ENCODE results near the gene EXTL2.
"Not testable (repeated sequence)": the region's sequence is repeated elsewhere in the genome, so short reads cannot be mapped to it uniquely, and the experiment has no call there.

Gene EXTL2

GRCh38 chr1:100902365-100902764, 7.7 kb upstream of the EXTL2 start:
- no peak for DNase-seq (ENCODE audit: low spot score)

GRCh38 chr1:100896481-100896982, 1.9 kb upstream of the EXTL2 start:
- peak; percentile 48 for DNase-seq (ENCODE audit: low spot score)

- peak; percentile 94 for DNase-seq (ENCODE audit: low spot score)
Measured at GRCh38 chr1:100895540-100896480, 1.2 kb upstream of the EXTL2 start, which contains the start of gene SLC30A7. SLC30A7 (plus strand) TSS chr1:100896090; CDS start chr1:100896263, 173 bp downstream.

- no peak for DNase-seq (ENCODE audit: low spot score)
Measured at GRCh38 chr1:100893718-100894117, 924 bp downstream of the EXTL2 start.

GRCh38 chr1:100892554-100892953, 2.1 kb downstream of the EXTL2 start:
- DNase-seq (ENCODE audit: low spot score): no peak

GRCh38 chr1:100891380-100891779, 3.3 kb downstream of the EXTL2 start:
- DNase-seq (ENCODE audit: low spot score): no peak

GRCh38 chr1:100889869-100890482, 4.7 kb downstream of the EXTL2 start:
- DNase-seq (ENCODE audit: low spot score): not testable (repeated sequence)

GRCh38 chr1:100889007-100889406, 5.6 kb downstream of the EXTL2 start:
- not testable (repeated sequence) for DNase-seq (ENCODE audit: low spot score)

GRCh38 chr1:100883963-100884362, 10.7 kb downstream of the EXTL2 start:
- peak; percentile 39 for DNase-seq (ENCODE audit: low spot score)

- DNase-seq (ENCODE audit: low spot score): no peak
Measured at GRCh38 chr1:100882698-100883097, 11.9 kb downstream of the EXTL2 start.

- DNase-seq (ENCODE audit: low spot score): no peak
Measured at GRCh38 chr1:100881687-100882086, 13.0 kb downstream of the EXTL2 start.

GRCh38 chr1:100879422-100879821, 15.2 kb downstream of the EXTL2 start:
- no peak for DNase-seq (ENCODE audit: low spot score)

GRCh38 chr1:100876291-100876690, 18.4 kb downstream of the EXTL2 start:
- no peak for DNase-seq (ENCODE audit: low spot score)

- DNase-seq (ENCODE audit: low spot score): no peak
Measured at GRCh38 chr1:100875228-100875627, 19.4 kb downstream of the EXTL2 start.

GRCh38 chr1:100874433-100874832, 20.2 kb downstream of the EXTL2 start:
- DNase-seq (ENCODE audit: low spot score): no peak

- no peak for DNase-seq (ENCODE audit: low spot score)
Measured at GRCh38 chr1:100869996-100870395, 24.6 kb downstream of the EXTL2 start.

- DNase-seq (ENCODE audit: low spot score): peak; percentile 35
Measured at GRCh38 chr1:100868364-100868995, 26.2 kb downstream of the EXTL2 start.

GRCh38 chr1:100866901-100867206, 27.8 kb downstream of the EXTL2 start:
- no peak for DNase-seq (ENCODE audit: low spot score)

GRCh38 chr1:100866041-100866900, 28.4 kb downstream of the EXTL2 start:
- DNase-seq (ENCODE audit: low spot score): peak; percentile 47

GRCh38 chr1:100862591-100862990, 32.1 kb downstream of the EXTL2 start:
- DNase-seq (ENCODE audit: low spot score): peak; percentile 31

GRCh38 chr1:100861379-100861778, 33.3 kb downstream of the EXTL2 start:
- no peak for DNase-seq (ENCODE audit: low spot score)
